Measurements from ENCODE around the gene PRTG.

Gene PRTG

GRCh38 chr15:55685286-55685685 lies 57.7 kb downstream of the PRTG start:
- no peak overlapping the region for H3K4me3 ChIP-seq (IDR thresholded peaks at IDR 0.05; ENCODE audit: insufficient read depth, low read depth, low read length)
- H3K9ac ChIP-seq = no peak overlapping the region
- H2AFZ ChIP-seq (ENCODE audit: low read depth) = no peak overlapping the region
- H3K4me2 ChIP-seq = no peak overlapping the region
- H4K20me1 ChIP-seq (ENCODE audit: insufficient read depth) = no peaks in the 10 kb centered on the region
- no peak for TF ChIP-seq CTCF (conservative IDR thresholded peaks at IDR 0.05; ENCODE audit: low read depth, low read length)
- no peaks in the 10 kb centered on the region for H3K27me3 ChIP-seq (ENCODE audit: insufficient read depth, low read depth)
- no peak overlapping the region for H3K27ac ChIP-seq
- no peaks in the 10 kb centered on the region for H3K79me2 ChIP-seq (ENCODE audit: insufficient read depth, low read depth)
- peaks cover 27% of the 10 kb centered on the region for H3K4me1 ChIP-seq (ENCODE audit: low read depth, poor library complexity, severe bottlenecking)
- no peaks in the 10 kb centered on the region for H3K36me3 ChIP-seq (ENCODE audit: insufficient read depth)

- Histone ChIP-seq H3K79me2 (ENCODE audit: insufficient read depth, low read depth) (no peaks in the 10 kb centered on the region), H3K27ac (no peak overlapping the region), H3K36me3 (ENCODE audit: insufficient read depth) (no peaks in the 10 kb centered on the region), H3K9ac (no peak overlapping the region), H3K4me3 (IDR thresholded peaks at IDR 0.05; ENCODE audit: insufficient read depth, low read depth, low read length) (no peak overlapping the region), H2AFZ (ENCODE audit: low read depth) (no peak overlapping the region), H4K20me1 (ENCODE audit: insufficient read depth) (no peaks in the 10 kb centered on the region), H3K4me2 (no peak overlapping the region), H3K27me3 (ENCODE audit: insufficient read depth, low read depth) (no peaks in the 10 kb centered on the region), H3K4me1 (ENCODE audit: low read depth, poor library complexity, severe bottlenecking) (peaks cover 27% of the 10 kb centered on the region)
- no peak for TF ChIP-seq CTCF (conservative IDR thresholded peaks at IDR 0.05; ENCODE audit: low read depth, low read length)
These were observed 59.6 kb downstream of the PRTG start for GRCh38 chr15:55683376-55683775.

- peak overlapping the region; percentile 62 for H3K4me2 ChIP-seq
- H3K4me1 ChIP-seq (ENCODE audit: low read depth, poor library complexity, severe bottlenecking) = peaks cover 27% of the 10 kb centered on the region
- H3K4me3 ChIP-seq (IDR thresholded peaks at IDR 0.05; ENCODE audit: insufficient read depth, low read depth, low read length) = no peak overlapping the region
- TF ChIP-seq CTCF (conservative IDR thresholded peaks at IDR 0.05; ENCODE audit: low read depth, low read length) = no peak
- no peak overlapping the region for H3K9ac ChIP-seq
- H3K79me2 ChIP-seq (ENCODE audit: insufficient read depth, low read depth) = no peaks in the 10 kb centered on the region
- no peaks in the 10 kb centered on the region for H4K20me1 ChIP-seq (ENCODE audit: insufficient read depth)
- H2AFZ ChIP-seq (ENCODE audit: low read depth) = no peak overlapping the region
- H3K27ac ChIP-seq = no peak overlapping the region
- H3K27me3 ChIP-seq (ENCODE audit: insufficient read depth, low read depth) = no peaks in the 10 kb centered on the region
- H3K36me3 ChIP-seq (ENCODE audit: insufficient read depth) = no peaks in the 10 kb centered on the region
These were observed 61.3 kb downstream of the PRTG start for GRCh38 chr15:55681631-55682030.

GRCh38 chr15:55676507-55676906 lies 66.4 kb downstream of the PRTG start:
- no peak for TF ChIP-seq CTCF (conservative IDR thresholded peaks at IDR 0.05; ENCODE audit: low read depth, low read length)
- no peak overlapping the region for H2AFZ ChIP-seq (ENCODE audit: low read depth)
- no peaks in the 10 kb centered on the region for H3K27me3 ChIP-seq (ENCODE audit: insufficient read depth, low read depth)
- no peak overlapping the region for H3K9ac ChIP-seq
- H3K79me2 ChIP-seq (ENCODE audit: insufficient read depth, low read depth) = no peaks in the 10 kb centered on the region
- H3K4me3 ChIP-seq (IDR thresholded peaks at IDR 0.05; ENCODE audit: insufficient read depth, low read depth, low read length) = no peak overlapping the region
- peaks cover 10% of the 10 kb centered on the region for H3K4me1 ChIP-seq (ENCODE audit: low read depth, poor library complexity, severe bottlenecking)
- no peak overlapping the region for H3K27ac ChIP-seq
- no peak overlapping the region for H3K4me2 ChIP-seq
- H4K20me1 ChIP-seq (ENCODE audit: insufficient read depth) = no peaks in the 10 kb centered on the region
- H3K36me3 ChIP-seq (ENCODE audit: insufficient read depth) = no peaks in the 10 kb centered on the region

Data from KMS-11 (cell line).